Measurements from ENCODE around the gene TTC34.
"Not testable (repeated sequence)": the region's sequence is repeated elsewhere in the genome, so short reads cannot be mapped to it uniquely, and the experiment has no call there.

DNA sequence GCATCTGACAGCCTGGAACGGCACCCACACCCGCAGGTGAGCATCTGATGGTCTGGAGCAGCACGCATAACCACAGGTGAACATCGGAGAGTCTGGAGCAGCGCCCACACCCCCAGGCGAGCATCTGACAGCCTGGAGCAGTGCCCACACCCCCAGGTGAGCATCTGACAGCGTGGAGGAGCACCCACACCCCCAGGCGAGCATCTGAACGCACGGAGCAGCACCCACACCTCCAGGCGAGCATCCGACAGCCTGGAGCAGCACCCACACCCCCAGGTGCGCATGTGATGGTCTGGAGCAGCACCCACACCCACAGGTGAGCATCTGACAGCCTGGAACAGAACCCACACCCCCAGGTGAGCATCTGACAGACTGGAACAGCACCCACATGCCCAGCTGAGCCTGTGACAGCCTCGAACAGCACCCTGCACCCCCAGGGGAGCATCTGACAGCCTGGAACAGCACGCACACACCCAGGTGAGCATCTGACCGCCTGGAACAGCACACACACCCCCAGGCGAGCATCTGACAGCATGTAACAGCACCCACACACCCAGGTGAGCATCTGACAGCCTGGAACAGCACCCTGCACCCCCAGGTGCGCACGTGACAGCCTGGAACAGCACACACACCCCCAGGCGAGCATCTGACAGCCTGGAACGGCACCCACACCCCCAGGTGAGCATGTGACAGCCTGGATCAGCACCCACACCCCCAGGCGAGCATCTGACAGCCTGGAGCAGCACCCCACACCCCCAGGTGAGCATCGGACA, 115.2 kb downstream of the TTC34 start:
- TF ChIP-seq POLR2A (IDR thresholded peaks at IDR 0.05; ENCODE audit: low read length); GATA1 (IDR thresholded peaks at IDR 0.05; ENCODE audit: low read depth, low read length): not testable (repeated sequence)
